GM23338 (cell line): ENCODE data around the gene PPP1R37. TPM values are rescaled to one million over a fixed set of nuclear protein-coding genes. Genes with fewer than 3 reads are reported as not detected.

ENCODE experiments used
- ATAC-seq: fragments of 200-7000 bp; cut with Tn5 transposase; 3 replicates; pipeline ENCODE4 v1.9.1; 2020
- DNase-seq: peaks from one replicate; pipeline ENCODE4 v3.0.0-alpha.2; 2015; ENCODE audit warnings: low spot score
- H2AFZ ChIP-seq: fragments of 200-600 bp; sonication (generic); 2 replicates; pipeline ENCODE4 v1.8.0; 2016; ENCODE audit warnings: antibody characterized with exemption, mild to moderate bottlenecking, moderate library complexity
- H3F3A ChIP-seq: fragments of 200-600 bp; sonication (generic); replicated peaks from 2 replicates; pipeline ENCODE4 v1.8.0; 2017; ENCODE audit warnings: antibody characterized with exemption, mixed run types, low read depth
- H3K27ac ChIP-seq: fragments of 200-600 bp; sonication (generic); 2 replicates; pipeline ENCODE4 v1.6.1; 2016; ENCODE audit warnings: low read depth
- H3K27me3 ChIP-seq: fragments of 200-600 bp; sonication (generic); 2 replicates; pipeline ENCODE4 v1.8.0; 2016; ENCODE audit warnings: mild to moderate bottlenecking, mixed run types, moderate library complexity; ENCODE audit not compliant: insufficient read depth
- H3K36me3 ChIP-seq: fragments of 200-600 bp; sonication (generic); 2 replicates; pipeline ENCODE4 v1.8.0; 2016; ENCODE audit warnings: mild to moderate bottlenecking; ENCODE audit not compliant: insufficient read depth
- H3K4me1 ChIP-seq: fragments of 200-600 bp; sonication (generic); 2 replicates; pipeline ENCODE4 v1.8.0; 2016; ENCODE audit warnings: mild to moderate bottlenecking, moderate library complexity; ENCODE audit not compliant: insufficient read depth
- H3K4me2 ChIP-seq: fragments of 200-600 bp; sonication (generic); 2 replicates; pipeline ENCODE4 v1.7.1; 2017; ENCODE audit warnings: mixed run types
- H3K4me3 ChIP-seq: fragments of 200-600 bp; sonication (generic); 2 replicates; pipeline ENCODE4 v1.6.1; 2016; ENCODE audit warnings: mixed run types
- H3K79me2 ChIP-seq: fragments of 200-600 bp; sonication (generic); replicated peaks from 2 replicates; pipeline ENCODE4 v1.8.0; 2017; ENCODE audit warnings: mild to moderate bottlenecking; ENCODE audit not compliant: insufficient read depth
- H3K9me2 ChIP-seq: fragments of 200-600 bp; sonication (generic); 2 replicates; pipeline ENCODE4 v1.8.0; 2017; ENCODE audit not compliant: insufficient read depth
- H4K20me1 ChIP-seq: fragments of 200-600 bp; sonication (generic); replicated peaks from 2 replicates; pipeline ENCODE4 v1.8.0; 2017; ENCODE audit warnings: mild to moderate bottlenecking; ENCODE audit not compliant: insufficient read depth
- H3K27ac Mint-ChIP-seq: 2 replicates; pipeline ENCODE4 v1.8.0; 2020; ENCODE audit warnings: inconsistent platforms, mild to moderate bottlenecking, moderate library complexity, mixed read lengths
- H3K27me3 Mint-ChIP-seq: 3 replicates; pipeline ENCODE4 v1.8.0; 2022; ENCODE audit warnings: low read depth, mild to moderate bottlenecking, moderate library complexity, mixed read lengths, inconsistent platforms; ENCODE audit not compliant: insufficient read depth, poor library complexity
- H3K36me3 Mint-ChIP-seq: 3 replicates; pipeline ENCODE4 v1.8.0; 2021; ENCODE audit warnings: low read depth, mild to moderate bottlenecking, inconsistent platforms, moderate library complexity, mixed read lengths
- H3K4me1 Mint-ChIP-seq: 3 replicates; pipeline ENCODE4 v1.8.0; 2020; ENCODE audit warnings: mild to moderate bottlenecking, inconsistent platforms, mixed read lengths
- H3K4me3 Mint-ChIP-seq: 3 replicates; pipeline ENCODE4 v1.8.0; 2021; ENCODE audit warnings: moderate library complexity, mild to moderate bottlenecking, inconsistent platforms, mixed read lengths
- H3K9me3 Mint-ChIP-seq: 3 replicates; pipeline ENCODE4 v1.8.0; 2020; ENCODE audit warnings: moderate library complexity, mild to moderate bottlenecking, inconsistent platforms, mixed read lengths
- CREB1 ChIP-seq: fragments of 250-450 bp; sonication (Bioruptor Pico); IDR thresholded peaks from 2 replicates; pipeline ENCODE4 v1.5.0; 2020; ENCODE audit warnings: low read depth, mild to moderate bottlenecking, moderate library complexity
- CTCF ChIP-seq, 2 experiments: fragments of 200-600 bp in 1 of 2; sonication (generic) in 1 of 2; conservative IDR thresholded peaks; 2 replicates each; pipeline versions ENCODE4 v1.5.1 to v1.6.1; 2016 to 2017; ENCODE audit warnings: antibody characterized with exemption in 2 of 2, low read depth in 2 of 2, mild to moderate bottlenecking in 2 of 2, moderate library complexity in 1 of 2
- ETS1 ChIP-seq: IDR thresholded peaks from 2 replicates; pipeline ENCODE4 v1.6.1; 2016; ENCODE audit warnings: antibody characterized with exemption
- EZH2 ChIP-seq: fragments of 200-600 bp; sonication (generic); IDR thresholded peaks from one replicate; pipeline ENCODE4 v1.8.0; 2017; ENCODE audit warnings: antibody characterized with exemption, mild to moderate bottlenecking, low read depth; ENCODE audit not compliant: unreplicated experiment
- EZH2phosphoT487 ChIP-seq: fragments of 200-600 bp; sonication (generic); IDR thresholded peaks from one replicate; pipeline ENCODE4 v1.8.1; 2018; ENCODE audit warnings: antibody characterized with exemption; ENCODE audit not compliant: unreplicated experiment
- JUNB ChIP-seq: IDR thresholded peaks from one replicate; pipeline ENCODE4 v1.6.1; 2016; ENCODE audit warnings: antibody characterized with exemption; ENCODE audit not compliant: unreplicated experiment
- NANOG ChIP-seq: IDR thresholded peaks from 2 replicates; pipeline ENCODE4 v1.6.1; 2016; ENCODE audit warnings: antibody characterized with exemption, borderline replicate concordance
- POLR2AphosphoS5 ChIP-seq: IDR thresholded peaks from 2 replicates; pipeline ENCODE4 v1.6.1; 2016; ENCODE audit warnings: antibody characterized with exemption, low read depth
- REST ChIP-seq: IDR thresholded peaks from one replicate; pipeline ENCODE4 v1.6.1; 2018; ENCODE audit warnings: antibody characterized with exemption; ENCODE audit not compliant: unreplicated experiment
- STAT1 ChIP-seq: IDR thresholded peaks from one replicate; pipeline ENCODE4 v1.6.1; 2016; ENCODE audit warnings: antibody characterized with exemption; ENCODE audit not compliant: unreplicated experiment
- ZNF114 ChIP-seq: fragments of 250-450 bp; sonication (Bioruptor Pico); IDR thresholded peaks from 2 replicates; pipeline ENCODE4 v1.5.0; 2020; ENCODE audit warnings: mild to moderate bottlenecking, moderate library complexity
- ZNF331 ChIP-seq: fragments of 250-450 bp; sonication (Bioruptor Pico); IDR thresholded peaks from 2 replicates; pipeline ENCODE4 v1.5.0; 2020; ENCODE audit warnings: low read depth, mild to moderate bottlenecking, moderate library complexity
- ZNF462 ChIP-seq: fragments of 250-450 bp; sonication (Bioruptor Pico); IDR thresholded peaks from 2 replicates; pipeline ENCODE4 v1.5.0; 2020; ENCODE audit warnings: mild to moderate bottlenecking, moderate library complexity
- polyA plus RNA-seq: library from polyadenylated mRNA; unstranded; fragments of >200 nt; fragmentation: Nextera tagmentation; extraction: Ambion mirVana; gene quantifications from 2 replicates; pipeline ENCODE4 v1.2.1, GENCODE V29; 2016
- total RNA-seq: library from RNA; depleted of rRNA; stranded (reverse); fragments of >200 nt; shearing (Covaris generic); gene quantifications from 2 replicates; pipeline ENCODE4 v1.2.3, GENCODE V29; 2014

PPP1R37 gene
- total and polyA plus RNA-seq, 2 experiments from 2014 or later, result 6.9 to 47.2 TPM

GRCh38 chr19:45150180-45150579 is 57.2 kb downstream of the PPP1R37 start (continued):
- TF ChIP-seq EZH2 (no peak), POLR2AphosphoS5 (no peak), REST (no peak), ZNF114 (CRISPR knock-in tag) (no peak)

GRCh38 chr19:45150751-45151281 is 57.8 kb downstream of the PPP1R37 start:
- peaks cover 10% of the 10 kb centered on the region; the same call in 2 of the 3 replicates for H3K9me3 Mint-ChIP-seq
- Histone ChIP-seq H3K36me3 (no peaks in the 10 kb centered on the region), H3K27me3 (peaks cover 46% of the 10 kb centered on the region), H3K4me3 (no peak overlapping the region), H2AFZ (no peak overlapping the region), H3K27ac (no peak overlapping the region), H3K9me2 (no peaks in the 10 kb centered on the region), H3K4me2 (no peak overlapping the region), H3K79me2 (no peaks in the 10 kb centered on the region), H4K20me1 (no peaks in the 10 kb centered on the region; the same call in 1 of the 2 replicates), H3K4me1 (no peaks in the 10 kb centered on the region; the same call in 1 of the 2 replicates), H3F3A (0 out of 2 replicates have a peak, but pooled peaks cover 9% of the 10 kb centered on the region)
- H3K4me1 Mint-ChIP-seq, result peaks cover 11% of the 10 kb centered on the region
- no peak overlapping the region for H3K4me3 Mint-ChIP-seq
- peaks cover 59% of the 10 kb centered on the region for H3K27me3 Mint-ChIP-seq
- no peak overlapping the region for H3K27ac Mint-ChIP-seq
- H3K36me3 Mint-ChIP-seq, result 0 out of 3 replicates have a peak, but pooled peaks cover 3% of the 10 kb centered on the region
- no peak for DNase-seq
- no peak for ATAC-seq
- TF ChIP-seq ZNF331 (no peak), JUNB (no peak), EZH2phosphoT487 (no peak), ETS1 (no peak), STAT1 (no peak), CREB1 (no peak), ZNF462 (CRISPR knock-in tag) (no peak), CTCF (conservative IDR thresholded peaks at IDR 0.05; ENCODE audit: low read depth in 2 of 2) (no peak), NANOG (no peak), EZH2 (no peak), POLR2AphosphoS5 (no peak)
